DND-41 (cell line): ENCODE results near the gene DAAM2.

Experiments used
- CTCF ChIP-seq: IDR thresholded peaks from 2 replicates; pipeline ENCODE4 v1.5.1; 2012; ENCODE audit warnings: borderline replicate concordance, low read length, moderate library complexity, mild to moderate bottlenecking; ENCODE audit not compliant: poor library complexity, severe bottlenecking; ENCODE audit errors: extremely low read depth
- EZH2 ChIP-seq: IDR thresholded peaks from 3 replicates; pipeline ENCODE4 v1.6.1; 2012; ENCODE audit warnings: borderline replicate concordance, low read depth, mild to moderate bottlenecking, moderate library complexity, low read length, inconsistent platforms; ENCODE audit not compliant: severe bottlenecking

- TF ChIP-seq CTCF = no peak
- TF ChIP-seq EZH2 = no peak
Measured at GRCh38 chr6:39791311-39791710, 865 bp upstream of the DAAM2 start.
